ENCODE measurements around the gene ZNF280A. TPM values are rescaled to one million over a fixed set of nuclear protein-coding genes. Genes with fewer than 3 reads are reported as not detected.

The ZNF280A gene
- total and polyA plus RNA-seq, 2 experiments from 2014 or later = not detected

GRCh38 chr22:22526125-22526912, 6.2 kb upstream of the ZNF280A start:
- Histone ChIP-seq H4K20me1 (replicated peaks; ENCODE audit: insufficient read depth) (no peaks in the 10 kb centered on the region), H3K4me1 (ENCODE audit: insufficient read depth) (no peaks in the 10 kb centered on the region), H3K4me3 (no peak overlapping the region), H3K27ac (ENCODE audit: low read depth) (no peak overlapping the region), H3K4me2 (no peak overlapping the region), H3K27me3 (ENCODE audit: insufficient read depth) (peaks cover 99% of the 10 kb centered on the region), H3K79me2 (replicated peaks; ENCODE audit: insufficient read depth) (no peaks in the 10 kb centered on the region), H2AFZ (no peak overlapping the region), H3K36me3 (ENCODE audit: insufficient read depth) (no peaks in the 10 kb centered on the region), H3F3A (replicated peaks; ENCODE audit: low read depth) (no peaks in the 10 kb centered on the region), H3K9me2 (ENCODE audit: insufficient read depth) (peaks cover 3% of the 10 kb centered on the region; the same call in 1 of the 2 replicates)
- Mint-ChIP-seq H3K4me1 (no peaks in the 10 kb centered on the region), H3K27me3 (ENCODE audit: insufficient read depth, low read depth, poor library complexity) (peaks cover 69% of the 10 kb centered on the region), H3K27ac (no peak overlapping the region), H3K4me3 (no peak overlapping the region), H3K9me3 (peaks cover 5% of the 10 kb centered on the region; the same call in 1 of the 3 replicates), H3K36me3 (ENCODE audit: low read depth) (no peaks in the 10 kb centered on the region)
- TF ChIP-seq ZNF331 (CRISPR knock-in tag; IDR thresholded peaks at IDR 0.05; ENCODE audit: low read depth) (no peak), NANOG (IDR thresholded peaks at IDR 0.05; ENCODE audit: borderline replicate concordance) (no peak), JUNB (IDR thresholded peaks at IDR 0.05; ENCODE audit: unreplicated experiment) (no peak), EZH2 (IDR thresholded peaks at IDR 0.05; ENCODE audit: low read depth, unreplicated experiment) (no peak), ZNF114 (CRISPR knock-in tag; IDR thresholded peaks at IDR 0.05) (no peak), POLR2AphosphoS5 (IDR thresholded peaks at IDR 0.05; ENCODE audit: low read depth) (no peak), EZH2phosphoT487 (IDR thresholded peaks at IDR 0.05; ENCODE audit: unreplicated experiment) (no peak), REST (IDR thresholded peaks at IDR 0.05; ENCODE audit: unreplicated experiment) (no peak), CTCF (conservative IDR thresholded peaks at IDR 0.05; ENCODE audit: low read depth in 2 of 2) (no peak), CREB1 (CRISPR knock-in tag; IDR thresholded peaks at IDR 0.05; ENCODE audit: low read depth) (no peak), STAT1 (IDR thresholded peaks at IDR 0.05; ENCODE audit: unreplicated experiment) (no peak)
- TF ChIP-seq, protein P1, sequence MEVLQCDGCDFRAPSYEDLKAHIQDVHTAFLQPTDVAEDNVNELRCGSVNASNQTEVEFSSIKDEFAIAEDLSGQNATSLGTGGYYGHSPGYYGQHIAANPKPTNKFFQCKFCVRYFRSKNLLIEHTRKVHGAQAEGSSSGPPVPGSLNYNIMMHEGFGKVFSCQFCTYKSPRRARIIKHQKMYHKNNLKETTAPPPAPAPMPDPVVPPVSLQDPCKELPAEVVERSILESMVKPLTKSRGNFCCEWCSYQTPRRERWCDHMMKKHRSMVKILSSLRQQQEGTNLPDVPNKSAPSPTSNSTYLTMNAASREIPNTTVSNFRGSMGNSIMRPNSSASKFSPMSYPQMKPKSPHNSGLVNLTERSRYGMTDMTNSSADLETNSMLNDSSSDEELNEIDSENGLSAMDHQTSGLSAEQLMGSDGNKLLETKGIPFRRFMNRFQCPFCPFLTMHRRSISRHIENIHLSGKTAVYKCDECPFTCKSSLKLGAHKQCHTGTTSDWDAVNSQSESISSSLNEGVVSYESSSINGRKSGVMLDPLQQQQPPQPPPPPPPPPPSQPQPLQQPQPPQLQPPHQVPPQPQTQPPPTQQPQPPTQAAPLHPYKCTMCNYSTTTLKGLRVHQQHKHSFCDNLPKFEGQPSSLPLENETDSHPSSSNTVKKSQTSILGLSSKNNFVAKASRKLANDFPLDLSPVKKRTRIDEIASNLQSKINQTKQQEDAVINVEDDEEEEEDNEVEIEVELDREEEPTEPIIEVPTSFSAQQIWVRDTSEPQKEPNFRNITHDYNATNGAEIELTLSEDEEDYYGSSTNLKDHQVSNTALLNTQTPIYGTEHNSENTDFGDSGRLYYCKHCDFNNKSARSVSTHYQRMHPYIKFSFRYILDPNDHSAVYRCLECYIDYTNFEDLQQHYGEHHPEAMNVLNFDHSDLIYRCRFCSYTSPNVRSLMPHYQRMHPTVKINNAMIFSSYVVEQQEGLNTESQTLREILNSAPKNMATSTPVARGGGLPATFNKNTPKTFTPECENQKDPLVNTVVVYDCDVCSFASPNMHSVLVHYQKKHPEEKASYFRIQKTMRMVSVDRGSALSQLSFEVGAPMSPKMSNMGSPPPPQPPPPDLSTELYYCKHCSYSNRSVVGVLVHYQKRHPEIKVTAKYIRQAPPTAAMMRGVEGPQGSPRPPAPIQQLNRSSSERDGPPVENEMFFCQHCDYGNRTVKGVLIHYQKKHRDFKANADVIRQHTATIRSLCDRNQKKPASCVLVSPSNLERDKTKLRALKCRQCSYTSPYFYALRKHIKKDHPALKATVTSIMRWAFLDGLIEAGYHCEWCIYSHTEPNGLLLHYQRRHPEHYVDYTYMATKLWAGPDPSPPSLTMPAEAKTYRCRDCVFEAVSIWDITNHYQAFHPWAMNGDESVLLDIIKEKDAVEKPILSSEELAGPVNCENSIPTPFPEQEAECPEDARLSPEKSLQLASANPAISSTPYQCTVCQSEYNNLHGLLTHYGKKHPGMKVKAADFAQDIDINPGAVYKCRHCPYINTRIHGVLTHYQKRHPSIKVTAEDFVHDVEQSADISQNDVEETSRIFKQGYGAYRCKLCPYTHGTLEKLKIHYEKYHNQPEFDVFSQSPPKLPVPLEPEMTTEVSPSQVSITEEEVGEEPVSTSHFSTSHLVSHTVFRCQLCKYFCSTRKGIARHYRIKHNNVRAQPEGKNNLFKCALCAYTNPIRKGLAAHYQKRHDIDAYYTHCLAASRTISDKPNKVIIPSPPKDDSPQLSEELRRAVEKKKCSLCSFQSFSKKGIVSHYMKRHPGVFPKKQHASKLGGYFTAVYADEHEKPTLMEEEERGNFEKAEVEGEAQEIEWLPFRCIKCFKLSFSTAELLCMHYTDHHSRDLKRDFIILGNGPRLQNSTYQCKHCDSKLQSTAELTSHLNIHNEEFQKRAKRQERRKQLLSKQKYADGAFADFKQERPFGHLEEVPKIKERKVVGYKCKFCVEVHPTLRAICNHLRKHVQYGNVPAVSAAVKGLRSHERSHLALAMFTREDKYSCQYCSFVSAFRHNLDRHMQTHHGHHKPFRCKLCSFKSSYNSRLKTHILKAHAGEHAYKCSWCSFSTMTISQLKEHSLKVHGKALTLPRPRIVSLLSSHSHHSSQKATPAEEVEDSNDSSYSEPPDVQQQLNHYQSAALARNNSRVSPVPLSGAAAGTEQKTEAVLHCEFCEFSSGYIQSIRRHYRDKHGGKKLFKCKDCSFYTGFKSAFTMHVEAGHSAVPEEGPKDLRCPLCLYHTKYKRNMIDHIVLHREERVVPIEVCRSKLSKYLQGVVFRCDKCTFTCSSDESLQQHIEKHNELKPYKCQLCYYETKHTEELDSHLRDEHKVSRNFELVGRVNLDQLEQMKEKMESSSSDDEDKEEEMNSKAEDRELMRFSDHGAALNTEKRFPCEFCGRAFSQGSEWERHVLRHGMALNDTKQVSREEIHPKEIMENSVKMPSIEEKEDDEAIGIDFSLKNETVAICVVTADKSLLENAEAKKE (CRISPR knock-in tag; IDR thresholded peaks at IDR 0.05) = no peak
- TF ChIP-seq, protein P2, sequence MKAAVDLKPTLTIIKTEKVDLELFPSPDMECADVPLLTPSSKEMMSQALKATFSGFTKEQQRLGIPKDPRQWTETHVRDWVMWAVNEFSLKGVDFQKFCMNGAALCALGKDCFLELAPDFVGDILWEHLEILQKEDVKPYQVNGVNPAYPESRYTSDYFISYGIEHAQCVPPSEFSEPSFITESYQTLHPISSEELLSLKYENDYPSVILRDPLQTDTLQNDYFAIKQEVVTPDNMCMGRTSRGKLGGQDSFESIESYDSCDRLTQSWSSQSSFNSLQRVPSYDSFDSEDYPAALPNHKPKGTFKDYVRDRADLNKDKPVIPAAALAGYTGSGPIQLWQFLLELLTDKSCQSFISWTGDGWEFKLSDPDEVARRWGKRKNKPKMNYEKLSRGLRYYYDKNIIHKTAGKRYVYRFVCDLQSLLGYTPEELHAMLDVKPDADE (IDR thresholded peaks at IDR 0.05) = no peak
- no peak for DNase-seq (ENCODE audit: low spot score)
- no peak for ATAC-seq

All from GM23338 (cell line).